Activated CD4-positive, CD25-positive, alpha-beta regulatory T cell treated with anti-CD3 and anti-CD28 coated beads, Interleukin-2, amount 50 U/mL, for 72 hours (primary cell): ENCODE measurements around the gene NGLY1.

Source experiments
- DNase-seq: peaks from one replicate; pipeline ENCODE4 v3.0.0; 2021

The NGLY1 gene

GRCh38 chr3:25707268-25707926 lies 75.8 kb downstream of the NGLY1 start:
- no peak for DNase-seq

GRCh38 chr3:25706213-25706612 lies 77.0 kb downstream of the NGLY1 start:
- no peak for DNase-seq

- DNase-seq, result no peak
Observed at GRCh38 chr3:25697553-25697952, 85.7 kb downstream of the NGLY1 start.

GRCh38 chr3:25695731-25696420 lies 87.4 kb downstream of the NGLY1 start:
- DNase-seq, result no peak

GRCh38 chr3:25693238-25693637 lies 90.0 kb downstream of the NGLY1 start:
- DNase-seq, result no peak

DNA sequence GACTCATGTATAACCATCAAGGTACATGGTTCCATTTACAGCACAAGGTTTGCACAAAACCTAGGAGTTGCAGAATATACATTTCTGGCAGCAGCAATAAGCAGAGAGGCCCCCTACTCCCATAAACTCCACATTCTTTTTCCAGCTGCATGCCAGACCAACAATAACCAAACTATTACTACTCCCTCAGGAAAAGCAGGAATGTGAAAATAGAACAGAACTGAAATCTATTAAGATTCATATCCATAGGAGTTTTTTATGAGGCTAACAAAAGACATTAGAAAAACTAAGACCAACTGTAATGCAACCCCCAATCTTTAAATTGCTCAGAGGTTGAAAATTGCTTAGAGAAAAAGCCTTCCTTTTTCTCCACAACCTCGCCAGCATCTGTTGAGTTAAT lies 90.9 kb downstream of the NGLY1 start:
- no peak for DNase-seq

GRCh38 chr3:25690768-25691533 lies 92.3 kb downstream of the NGLY1 start:
- no peak for DNase-seq

DNA sequence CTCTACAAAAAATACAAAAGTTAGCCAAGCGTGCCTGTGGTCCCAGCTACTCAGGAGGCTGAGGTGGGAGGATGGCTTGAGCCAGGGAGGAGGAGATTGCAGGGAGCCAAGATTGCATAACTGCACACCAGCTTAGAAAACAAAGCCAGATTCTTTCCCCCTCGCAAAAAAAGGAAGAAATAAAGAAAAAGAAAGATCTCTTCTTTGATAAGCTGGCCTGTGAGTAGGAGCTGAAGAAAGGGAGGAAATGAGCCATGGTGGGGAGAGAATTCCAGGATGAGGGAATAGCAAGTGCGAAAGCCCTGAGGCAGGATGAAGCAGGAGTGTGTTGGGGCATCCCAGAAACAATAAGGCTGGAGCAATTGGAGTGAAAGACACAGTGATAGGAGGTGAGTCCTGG lies 94.0 kb downstream of the NGLY1 start:
- no peak for DNase-seq

DNA sequence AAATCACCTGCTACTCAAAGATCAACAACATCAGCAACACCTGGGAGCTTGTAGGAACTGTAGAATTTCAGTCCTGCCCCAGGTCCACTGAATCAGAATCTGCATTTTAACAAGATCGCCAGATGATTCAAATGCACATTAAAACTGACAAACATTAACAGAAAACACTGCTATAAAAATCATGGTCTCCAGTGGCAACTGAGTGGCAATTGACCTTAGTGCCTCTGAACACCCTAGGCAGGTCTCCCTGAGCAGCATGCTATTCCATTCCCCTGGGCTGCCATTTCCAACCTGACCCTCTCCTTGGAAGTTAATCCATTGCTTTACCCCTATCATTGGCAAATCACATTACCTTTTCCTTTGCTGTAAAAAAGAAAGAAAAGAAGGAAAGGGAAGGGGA lies 95.5 kb downstream of the NGLY1 start:
- no peak for DNase-seq

DNA sequence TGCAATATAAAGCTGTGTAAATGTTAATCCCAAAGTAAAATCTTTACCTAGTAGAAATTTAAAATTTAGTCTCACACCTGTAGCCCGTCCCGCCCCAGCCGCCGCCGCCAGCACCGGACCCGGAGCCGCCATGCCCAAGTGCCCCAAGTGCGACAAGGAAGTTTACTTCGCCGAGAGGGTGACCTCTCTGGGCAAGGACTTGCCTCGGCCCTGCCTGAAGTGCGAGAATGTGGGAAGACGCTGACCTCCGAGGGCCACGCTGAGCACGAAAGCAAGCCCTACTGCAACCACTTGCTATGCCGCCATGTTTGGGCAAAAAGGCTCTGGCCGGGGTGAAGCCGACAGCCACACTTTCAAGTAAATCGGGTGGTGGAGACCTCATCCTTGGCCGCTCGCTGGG lies 96.5 kb downstream of the NGLY1 start:
- DNase-seq, result no peak

DNA sequence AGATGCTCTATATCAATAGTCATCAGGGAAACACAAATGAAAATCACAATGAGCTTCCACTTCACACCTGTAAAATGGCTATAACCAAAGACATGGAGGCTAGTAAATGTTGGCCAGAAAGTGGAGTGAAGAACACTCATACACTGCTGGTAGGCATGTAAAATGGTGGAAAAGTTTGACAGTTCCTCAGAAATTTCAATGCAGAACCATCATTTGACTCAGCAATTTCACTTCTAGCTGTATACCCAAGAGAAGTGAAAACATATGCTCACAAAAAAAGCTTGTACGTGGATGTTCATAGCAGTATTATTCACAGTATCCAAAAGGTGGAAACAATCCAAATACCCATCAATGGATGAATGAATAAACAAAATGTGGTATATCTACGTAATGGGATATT lies 99.4 kb downstream of the NGLY1 start:
- no peak for DNase-seq

- no peak for DNase-seq
Observed at GRCh38 chr3:25683410-25683809, 99.8 kb downstream of the NGLY1 start.

DNA sequence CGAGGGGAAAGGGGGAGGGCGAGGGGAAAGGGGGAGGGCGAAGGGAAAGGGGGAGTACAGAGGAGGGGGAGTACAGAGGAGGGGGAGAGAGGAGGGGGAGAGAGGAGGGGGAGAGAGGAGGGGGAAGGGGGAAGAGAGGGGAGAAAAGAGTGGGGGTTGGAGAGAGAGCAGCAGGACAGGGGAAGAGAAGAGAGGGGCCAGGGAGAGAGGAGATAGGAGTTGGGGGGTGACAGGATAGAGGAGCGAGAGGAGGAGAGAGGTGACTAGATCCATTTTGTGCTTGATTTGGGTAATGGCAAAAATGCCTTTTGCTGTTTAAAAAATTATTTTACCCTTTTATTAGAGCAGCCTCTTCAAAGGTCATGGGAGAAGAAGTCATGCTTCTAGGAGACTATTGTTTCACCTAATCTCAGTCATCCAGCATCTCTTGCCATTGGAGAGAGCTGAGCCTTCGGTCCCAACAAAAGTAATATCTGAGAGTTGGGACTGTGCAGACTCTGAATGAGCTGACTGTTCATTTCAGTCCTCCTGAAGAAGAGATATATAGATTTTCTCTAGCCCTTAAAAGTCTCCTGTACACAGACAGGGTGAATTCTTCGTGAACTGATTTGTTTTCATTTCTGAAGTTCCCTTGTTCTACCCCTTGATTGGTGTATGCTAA lies 103.5 kb downstream of the NGLY1 start:
- DNase-seq, result no peak

GRCh38 chr3:25679166-25679565 lies 104.1 kb downstream of the NGLY1 start:
- no peak for DNase-seq

DNA sequence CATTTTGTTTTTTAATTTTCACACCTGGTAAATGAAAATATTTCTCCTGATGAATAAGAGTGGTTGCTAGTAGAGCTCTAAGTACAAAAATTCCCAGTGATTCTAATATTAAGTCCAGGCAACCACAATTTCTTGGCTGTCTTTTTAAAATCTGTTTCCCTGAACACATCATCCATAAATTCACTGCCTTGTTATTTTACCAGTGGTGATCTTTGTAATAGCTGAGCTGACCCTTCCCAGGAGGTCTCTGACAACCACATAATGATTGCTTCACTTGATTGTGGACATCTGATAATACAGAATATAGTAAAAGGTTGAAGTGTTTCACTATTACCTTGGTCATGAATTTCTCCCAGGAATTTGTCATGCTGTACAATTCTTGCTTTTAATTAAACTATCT lies 104.7 kb downstream of the NGLY1 start:
- DNase-seq, result no peak

DNA sequence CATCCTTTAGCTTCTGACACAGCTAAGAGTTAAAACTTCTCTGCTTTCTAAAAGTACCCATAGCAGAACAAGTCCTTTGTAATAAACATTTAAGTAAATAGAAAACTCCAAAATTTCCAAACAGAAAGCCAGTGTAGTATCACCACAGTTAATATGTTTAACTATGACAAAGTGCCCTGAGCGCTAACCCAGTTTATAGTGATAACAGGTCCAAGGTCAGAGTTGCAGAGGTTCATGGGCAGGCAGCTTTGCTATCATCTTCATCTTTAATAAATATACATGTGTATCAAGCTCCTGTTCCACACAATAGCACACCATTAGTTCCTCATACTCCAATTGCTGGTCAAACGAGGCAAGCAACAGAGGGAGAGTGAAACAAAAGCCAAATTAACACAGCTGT lies 106.1 kb downstream of the NGLY1 start:
- DNase-seq, result no peak

DNA sequence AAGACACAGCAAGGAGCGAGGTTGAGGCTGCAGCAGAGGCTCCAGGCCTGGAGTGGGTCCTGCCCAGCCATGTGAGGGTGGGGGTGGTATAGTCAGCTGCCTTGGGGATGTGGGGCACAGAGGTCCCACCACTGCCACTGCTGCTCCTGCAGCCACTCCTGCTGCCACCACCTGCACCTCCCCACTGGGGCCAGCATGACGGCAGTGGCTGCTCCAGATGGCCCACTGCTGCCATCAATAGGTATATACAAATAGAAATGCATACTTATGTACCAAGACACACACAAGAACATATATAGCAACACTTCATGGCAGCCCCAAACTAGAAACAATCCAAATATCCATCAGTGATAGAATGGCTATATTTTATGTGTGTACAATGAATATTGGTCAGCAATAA lies 108.6 kb downstream of the NGLY1 start:
- DNase-seq, result no peak

GRCh38 chr3:25673738-25674298 lies 109.4 kb downstream of the NGLY1 start:
- DNase-seq, result no peak
